ENCODE results near the gene IFITM2.

- TF ChIP-seq CTCF (IDR thresholded peaks at IDR 0.05), result no peak
- TF ChIP-seq POLR2A (IDR thresholded peaks at IDR 0.05), result no peak
These were observed 29.1 kb downstream of the IFITM2 start for GRCh38 chr11:336659-337198.

Data from thyroid gland (tissue), 4 donors.